ENCODE data around the gene DOCK9. TPM values are rescaled to one million over a fixed set of nuclear protein-coding genes. Genes with fewer than 3 reads are reported as not detected.

DOCK9 gene
- total and polyA plus RNA-seq, 2 donors (not counting 3 experiments of a cell fraction or from before 2014, with no cell fraction given): 147 to 323 TPM

GRCh38 chr13:98820744-98821371, 157.0 kb downstream of the DOCK9 start:
- no peak for DNase-seq (ENCODE audit: low read depth, low spot score)
- POLR2A ChIA-PET: no interaction called here
- peaks cover 36 to 45% of the 10 kb centered on the region in 2 experiments for H3K36me3 ChIP-seq (ENCODE audit: control insufficient read depth in 2 of 2, extremely low read depth in 1 of 2, insufficient read depth in 2 of 2, low read length in 2 of 2)
- no peaks in the 10 kb centered on the region for H4K20me1 ChIP-seq (replicated peaks; ENCODE audit: control insufficient read depth, extremely low read depth, insufficient read depth, low read length)
- H2AFZ ChIP-seq (ENCODE audit: low read depth, low read length): no peak overlapping the region
- H3K4me2 ChIP-seq (ENCODE audit: insufficient read depth, low read length): no peak overlapping the region
- H3K4me3 ChIP-seq (replicated peaks in 1 of 3; ENCODE audit: insufficient read depth in 1 of 3, low read depth in 1 of 3, low read length in 3 of 3): no peak overlapping the region
- H3K4me1 ChIP-seq (ENCODE audit: control insufficient read depth, extremely low read depth, insufficient read depth, low read length): peaks cover 29% of the 10 kb centered on the region
- dilution Hi-C loops (cut with MboI; ENCODE audit: extremely low pct_ligation_motif_present, low sequenced_read_pairs) (no loop called here), intact Hi-C loops (cut with micrococcal nuclease) (no loop called here)
- H3K27me3 ChIP-seq (ENCODE audit: control insufficient read depth in 2 of 2, insufficient read depth in 2 of 2, low read length in 2 of 2): no peaks in the 10 kb centered on the region
- H3K79me2 ChIP-seq (ENCODE audit: control insufficient read depth, insufficient read depth, low read length): no peaks in the 10 kb centered on the region
- CTCF ChIA-PET: interaction anchor here (0.9 to 2.3 kb wide), 3 partner anchors 19 to 22 kb away, joined by 3 to 7 read pairs (median 3); no protein-coding TSS in a partner anchor
- H3K27ac ChIP-seq (ENCODE audit: insufficient read depth, low read depth, low read length): no peak overlapping the region
- TF ChIP-seq MYC (IDR thresholded peaks at IDR 0.05; ENCODE audit: low read depth, low read length) (no peak), GATA2 (IDR thresholded peaks at IDR 0.05; ENCODE audit: insufficient read depth, insufficient read length, low read depth, low read length) (no peak), JUN (IDR thresholded peaks at IDR 0.05; ENCODE audit: borderline replicate concordance, insufficient read depth, insufficient read length, low read depth) (no peak), POLR2A (IDR thresholded peaks at IDR 0.05; ENCODE audit: low read depth, low read length) (no peak)
- no peak for FAIRE-seq
- H3K9ac ChIP-seq (replicated peaks; ENCODE audit: extremely low read depth, insufficient read depth, low read length): no peak overlapping the region
- BruUV-seq (replicated peaks): no TSS peak
- H3K9me3 ChIP-seq (replicated peaks; ENCODE audit: control insufficient read depth, insufficient read depth, low read length): no peaks in the 10 kb centered on the region
- no peaks in the 10 kb centered on the region for H3K9me1 ChIP-seq (replicated peaks; ENCODE audit: control insufficient read depth, extremely low read depth, insufficient read depth, low read length)

DNA sequence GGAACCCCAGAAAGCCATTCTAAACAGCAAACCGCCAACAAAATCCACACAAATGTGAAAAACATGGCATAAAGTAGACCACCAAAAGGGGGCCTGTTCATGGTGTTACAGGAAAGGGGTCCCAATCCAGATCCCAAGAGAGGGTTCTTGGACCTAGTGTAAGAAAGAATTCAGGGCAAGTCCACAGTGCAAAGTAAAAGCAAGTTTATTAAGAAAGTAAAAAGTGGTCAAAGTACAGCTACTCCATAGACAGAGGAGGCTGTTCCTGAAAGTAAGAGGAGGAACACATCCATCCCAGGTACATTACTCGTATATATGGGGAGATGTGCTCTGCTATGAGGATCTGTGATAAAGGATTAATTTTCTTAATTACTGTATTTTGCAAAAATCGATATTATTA, 157.6 kb downstream of the DOCK9 start:
- Histone ChIP-seq H2AFZ (ENCODE audit: low read depth, low read length) (no peak overlapping the region), H3K4me2 (ENCODE audit: insufficient read depth, low read length) (no peak overlapping the region), H3K36me3 (ENCODE audit: control insufficient read depth in 2 of 2, extremely low read depth in 1 of 2, insufficient read depth in 2 of 2, low read length in 2 of 2) (peaks cover 34 to 45% of the 10 kb centered on the region in 2 experiments), H3K27me3 (ENCODE audit: control insufficient read depth in 2 of 2, insufficient read depth in 2 of 2, low read length in 2 of 2) (no peaks in the 10 kb centered on the region), H3K9me1 (replicated peaks; ENCODE audit: control insufficient read depth, extremely low read depth, insufficient read depth, low read length) (no peaks in the 10 kb centered on the region), H4K20me1 (replicated peaks; ENCODE audit: control insufficient read depth, extremely low read depth, insufficient read depth, low read length) (no peaks in the 10 kb centered on the region), H3K27ac (ENCODE audit: insufficient read depth, low read depth, low read length) (no peak overlapping the region), H3K9me3 (replicated peaks; ENCODE audit: control insufficient read depth, insufficient read depth, low read length) (no peaks in the 10 kb centered on the region), H3K4me1 (ENCODE audit: control insufficient read depth, extremely low read depth, insufficient read depth, low read length) (peaks cover 24% of the 10 kb centered on the region), H3K4me3 (replicated peaks in 1 of 3; ENCODE audit: insufficient read depth in 1 of 3, low read depth in 1 of 3, low read length in 3 of 3) (no peak overlapping the region), H3K79me2 (ENCODE audit: control insufficient read depth, insufficient read depth, low read length) (no peaks in the 10 kb centered on the region), H3K9ac (replicated peaks; ENCODE audit: extremely low read depth, insufficient read depth, low read length) (no peak overlapping the region)
- DNase-seq (ENCODE audit: low read depth, low spot score) (no peak), FAIRE-seq (no peak)
- BruUV-seq (replicated peaks): no TSS peak
- intact Hi-C loops (cut with micrococcal nuclease) (no loop called here), dilution Hi-C loops (cut with MboI; ENCODE audit: extremely low pct_ligation_motif_present, low sequenced_read_pairs) (no loop called here)
- ChIA-PET POLR2A (no interaction called here), CTCF (interaction anchor here (2.3 kb wide), 1 partner anchor 20 kb away, joined by 7 read pairs; no protein-coding TSS in a partner anchor)
- no peak for TF ChIP-seq JUN (IDR thresholded peaks at IDR 0.05; ENCODE audit: borderline replicate concordance, insufficient read depth, insufficient read length, low read depth)
- no peak for TF ChIP-seq FOS (IDR thresholded peaks at IDR 0.05; ENCODE audit: borderline replicate concordance, insufficient read depth, low read length)
- no peak for TF ChIP-seq POLR2A (IDR thresholded peaks at IDR 0.05; ENCODE audit: low read depth, low read length)
- TF ChIP-seq, protein P1, sequence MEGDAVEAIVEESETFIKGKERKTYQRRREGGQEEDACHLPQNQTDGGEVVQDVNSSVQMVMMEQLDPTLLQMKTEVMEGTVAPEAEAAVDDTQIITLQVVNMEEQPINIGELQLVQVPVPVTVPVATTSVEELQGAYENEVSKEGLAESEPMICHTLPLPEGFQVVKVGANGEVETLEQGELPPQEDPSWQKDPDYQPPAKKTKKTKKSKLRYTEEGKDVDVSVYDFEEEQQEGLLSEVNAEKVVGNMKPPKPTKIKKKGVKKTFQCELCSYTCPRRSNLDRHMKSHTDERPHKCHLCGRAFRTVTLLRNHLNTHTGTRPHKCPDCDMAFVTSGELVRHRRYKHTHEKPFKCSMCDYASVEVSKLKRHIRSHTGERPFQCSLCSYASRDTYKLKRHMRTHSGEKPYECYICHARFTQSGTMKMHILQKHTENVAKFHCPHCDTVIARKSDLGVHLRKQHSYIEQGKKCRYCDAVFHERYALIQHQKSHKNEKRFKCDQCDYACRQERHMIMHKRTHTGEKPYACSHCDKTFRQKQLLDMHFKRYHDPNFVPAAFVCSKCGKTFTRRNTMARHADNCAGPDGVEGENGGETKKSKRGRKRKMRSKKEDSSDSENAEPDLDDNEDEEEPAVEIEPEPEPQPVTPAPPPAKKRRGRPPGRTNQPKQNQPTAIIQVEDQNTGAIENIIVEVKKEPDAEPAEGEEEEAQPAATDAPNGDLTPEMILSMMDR (IDR thresholded peaks at IDR 0.05; ENCODE audit: extremely low read depth in 1 of 2, insufficient read depth in 1 of 2, low read depth in 1 of 2, low read length in 2 of 2): no peak
- no peak for TF ChIP-seq MAX (IDR thresholded peaks at IDR 0.05; ENCODE audit: insufficient read depth, insufficient read length)
- no peak for TF ChIP-seq MYC (IDR thresholded peaks at IDR 0.05; ENCODE audit: low read depth, low read length)
- TF ChIP-seq GATA2 (IDR thresholded peaks at IDR 0.05; ENCODE audit: insufficient read depth, insufficient read length, low read depth, low read length): no peak
- no peak for TF ChIP-seq EZH2 (IDR thresholded peaks at IDR 0.05; ENCODE audit: borderline replicate concordance, low read depth, low read length, severe bottlenecking)
- no peak for TF ChIP-seq POLR2AphosphoS5 (IDR thresholded peaks at IDR 0.05; ENCODE audit: insufficient read depth, low read depth, low read length)

Data from endothelial cell of umbilical vein (primary cell).